HL-60/S4 treated with phorbol 12-myristate 13-acetate at 8.2 ng/mL for 4 days and 3 days (cell line): Measurements from ENCODE around the gene TREM1.
"Not testable (repeated sequence)": the region's sequence is repeated elsewhere in the genome, so short reads cannot be mapped to it uniquely, and the experiment has no call there.

Experiments
- in situ Hi-C: fragments of 300-500 bp; cut with MboI; formaldehyde crosslinking; loops from 2 replicates; pipeline ENCODE4 v1.15.0; 2022; ENCODE audit warnings: low sequenced_read_pairs

TREM1 gene

GRCh38 chr6:41266541-41266940 is 19.9 kb downstream of the TREM1 start:
- in situ Hi-C loops: no loop called here

- in situ Hi-C loops: no loop called here
These were observed 23.2 kb downstream of the TREM1 start for GRCh38 chr6:41263267-41263666.

GRCh38 chr6:41262401-41262800 is 24.1 kb downstream of the TREM1 start:
- in situ Hi-C loops: no loop called here

GRCh38 chr6:41258196-41258493 is 28.3 kb downstream of the TREM1 start:
- in situ Hi-C loops: no loop called here

- in situ Hi-C loops: no loop called here
These were observed 28.9 kb downstream of the TREM1 start for GRCh38 chr6:41257369-41258195.

- in situ Hi-C loops: no loop called here
These were observed 30.1 kb downstream of the TREM1 start for GRCh38 chr6:41256383-41256782.

GRCh38 chr6:41255638-41256246 is 30.7 kb downstream of the TREM1 start:
- in situ Hi-C loops: no loop called here

GRCh38 chr6:41255110-41255509 is 31.4 kb downstream of the TREM1 start:
- in situ Hi-C loops: no loop called here

- in situ Hi-C loops: no loop called here
These were observed 33.9 kb downstream of the TREM1 start for GRCh38 chr6:41252401-41253169.

GRCh38 chr6:41247882-41248705 is 38.4 kb downstream of the TREM1 start:
- in situ Hi-C loops: no loop called here

GRCh38 chr6:41247288-41247865 is 39.1 kb downstream of the TREM1 start:
- in situ Hi-C loops: no loop called here

GRCh38 chr6:41246529-41246928 is 40.0 kb downstream of the TREM1 start:
- in situ Hi-C loops: not testable (repeated sequence)

- in situ Hi-C loops: no loop called here
These were observed 46.9 kb downstream of the TREM1 start for GRCh38 chr6:41239467-41240159.

GRCh38 chr6:41237128-41237527 is 49.4 kb downstream of the TREM1 start:
- in situ Hi-C loops: no loop called here

- in situ Hi-C loops: no loop called here
These were observed 50.2 kb downstream of the TREM1 start for GRCh38 chr6:41236276-41236675.

GRCh38 chr6:41232667-41233066 is 53.8 kb downstream of the TREM1 start:
- in situ Hi-C loops: no loop called here

- in situ Hi-C loops: no loop called here
These were observed 55.2 kb downstream of the TREM1 start for GRCh38 chr6:41231246-41231645.

GRCh38 chr6:41229721-41230120 is 56.8 kb downstream of the TREM1 start:
- in situ Hi-C loops: no loop called here

GRCh38 chr6:41228616-41229015 is 57.9 kb downstream of the TREM1 start:
- in situ Hi-C loops: no loop called here

GRCh38 chr6:41228096-41228495 is 58.4 kb downstream of the TREM1 start, which contains the start of gene TREML4:
Gene TREML4, plus strand, starts transcription at chr6:41228349. Its CDS starts 79 bp downstream, at chr6:41228428.
- in situ Hi-C loops: no loop called here
